ENCODE measurements around the gene BLOC1S5. TPM values are rescaled to one million over a fixed set of nuclear protein-coding genes. Genes with fewer than 3 reads are reported as not detected.
"Not testable (repeated sequence)": the region's sequence is repeated elsewhere in the genome, so short reads cannot be mapped to it uniquely, and the experiment has no call there.

The BLOC1S5 gene
- total RNA-seq, 1 donor from 2014 or later: 19.1 TPM

- intact Hi-C loops (cut with micrococcal nuclease): no loop called here
Observed at GRCh38 chr6:7998103-7998725, 66.0 kb downstream of the BLOC1S5 start.

GRCh38 chr6:7997286-7997685, 66.9 kb downstream of the BLOC1S5 start:
- intact Hi-C loops (cut with micrococcal nuclease): no loop called here

- intact Hi-C loops (cut with micrococcal nuclease): no loop called here
Observed at GRCh38 chr6:7996538-7997111, 67.6 kb downstream of the BLOC1S5 start.

GRCh38 chr6:7993952-7994351, 70.2 kb downstream of the BLOC1S5 start:
- intact Hi-C loops (cut with micrococcal nuclease): no loop called here

GRCh38 chr6:7993399-7993798, 70.8 kb downstream of the BLOC1S5 start:
- intact Hi-C loops (cut with micrococcal nuclease): no loop called here

GRCh38 chr6:7992002-7992815, 72.0 kb downstream of the BLOC1S5 start:
- intact Hi-C loops (cut with micrococcal nuclease): no loop called here

GRCh38 chr6:7991536-7991935, 72.7 kb downstream of the BLOC1S5 start:
- intact Hi-C loops (cut with micrococcal nuclease): no loop called here

GRCh38 chr6:7986219-7986618, 78.0 kb downstream of the BLOC1S5 start:
- intact Hi-C loops (cut with micrococcal nuclease): no loop called here

- intact Hi-C loops (cut with micrococcal nuclease): not testable (repeated sequence)
Observed at GRCh38 chr6:7983967-7984366, 80.2 kb downstream of the BLOC1S5 start.

- intact Hi-C loops (cut with micrococcal nuclease): no loop called here
Observed at GRCh38 chr6:7979831-7980230, 84.4 kb downstream of the BLOC1S5 start.

- intact Hi-C loops (cut with micrococcal nuclease): no loop called here
Observed at GRCh38 chr6:7978736-7979135, 85.5 kb downstream of the BLOC1S5 start.

- intact Hi-C loops (cut with micrococcal nuclease): no loop called here
Observed at GRCh38 chr6:7976485-7977056, 87.6 kb downstream of the BLOC1S5 start.

GRCh38 chr6:7975764-7976146, 88.4 kb downstream of the BLOC1S5 start:
- intact Hi-C loops (cut with micrococcal nuclease): no loop called here

GRCh38 chr6:7974938-7975763, 89.0 kb downstream of the BLOC1S5 start:
- intact Hi-C loops (cut with micrococcal nuclease): no loop called here

- intact Hi-C loops (cut with micrococcal nuclease): no loop called here
Observed at GRCh38 chr6:7974565-7974937, 89.6 kb downstream of the BLOC1S5 start.

GRCh38 chr6:7973584-7973983, 90.6 kb downstream of the BLOC1S5 start:
- intact Hi-C loops (cut with micrococcal nuclease): no loop called here

- intact Hi-C loops (cut with micrococcal nuclease): no loop called here
Observed at GRCh38 chr6:7971499-7971898, 92.7 kb downstream of the BLOC1S5 start.

- intact Hi-C loops (cut with micrococcal nuclease): no loop called here
Observed at GRCh38 chr6:7970616-7971015, 93.6 kb downstream of the BLOC1S5 start.
